RPMI8226 (cell line): ENCODE results near the gene SLC2A6.

Experiments
- DNase-seq: peaks from one replicate; pipeline ENCODE4 v3.0.0-alpha.2; 2015

The SLC2A6 gene

DNA sequence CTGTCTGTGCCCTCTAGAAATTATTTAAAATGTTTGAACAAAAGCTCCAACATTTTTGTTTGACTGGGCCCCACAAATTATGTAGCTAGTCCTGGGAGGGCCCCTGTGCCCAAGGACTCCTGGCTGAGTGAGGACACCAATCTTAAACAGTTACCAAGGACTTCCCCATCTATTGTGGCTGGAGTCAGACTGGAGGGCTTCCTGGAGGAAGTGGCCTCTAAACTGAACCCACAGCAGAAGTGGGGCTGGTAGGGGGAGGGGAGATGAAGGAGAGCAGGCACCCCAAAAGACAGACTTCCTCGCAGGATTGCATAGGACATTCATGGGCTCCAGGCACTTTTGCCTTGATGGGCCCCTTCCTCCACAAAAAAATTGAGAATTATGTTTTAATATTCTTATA, 48.7 kb downstream of the SLC2A6 start:
- no peak for DNase-seq

DNA sequence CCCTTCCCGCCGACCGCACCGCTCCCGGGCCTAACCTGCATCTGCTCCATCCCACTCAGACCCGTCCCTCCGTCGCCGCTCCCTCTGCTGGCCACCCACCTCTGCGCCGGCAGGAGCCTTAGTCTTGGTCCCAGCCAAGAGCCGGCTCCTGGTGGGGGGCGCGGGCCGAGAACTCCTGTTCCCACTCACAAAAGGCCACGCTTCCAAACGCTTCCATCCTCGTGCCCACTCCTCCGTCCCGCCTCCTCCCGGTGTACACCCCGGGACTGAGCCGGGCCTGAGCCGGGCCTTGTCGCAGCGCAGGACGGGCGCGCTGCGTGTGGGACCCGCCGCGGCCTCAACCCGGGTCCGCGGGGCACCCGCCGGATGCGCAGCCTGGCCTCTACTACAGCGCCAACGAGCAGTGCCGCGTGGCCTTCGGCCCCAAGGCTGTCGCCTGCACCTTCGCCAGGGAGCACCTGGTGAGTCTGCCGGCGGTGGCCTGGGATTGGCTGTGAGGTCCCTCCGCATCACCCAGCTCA, 49.2 kb downstream of the SLC2A6 start:
- peak; percentile 56 for DNase-seq

DNA sequence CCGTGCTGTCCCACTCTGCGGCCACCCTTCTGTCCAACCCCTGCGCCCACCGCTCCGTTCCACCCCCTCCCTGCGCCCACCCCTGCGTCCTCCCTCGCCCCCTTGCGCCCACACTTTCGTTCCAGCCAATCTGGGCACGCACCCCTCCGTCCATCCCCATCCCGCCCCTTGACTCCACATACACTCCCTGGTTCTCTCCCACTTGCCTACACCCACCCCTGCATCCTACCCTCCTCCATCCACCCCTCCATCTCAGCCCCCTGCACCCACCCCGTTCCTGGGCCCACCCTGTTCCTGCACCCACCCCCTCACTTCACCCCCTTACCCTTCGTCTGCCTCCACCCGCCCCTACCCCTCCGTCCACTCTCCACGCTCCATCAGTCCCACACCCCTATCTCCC, 49.7 kb downstream of the SLC2A6 start:
- DNase-seq = no peak

DNA sequence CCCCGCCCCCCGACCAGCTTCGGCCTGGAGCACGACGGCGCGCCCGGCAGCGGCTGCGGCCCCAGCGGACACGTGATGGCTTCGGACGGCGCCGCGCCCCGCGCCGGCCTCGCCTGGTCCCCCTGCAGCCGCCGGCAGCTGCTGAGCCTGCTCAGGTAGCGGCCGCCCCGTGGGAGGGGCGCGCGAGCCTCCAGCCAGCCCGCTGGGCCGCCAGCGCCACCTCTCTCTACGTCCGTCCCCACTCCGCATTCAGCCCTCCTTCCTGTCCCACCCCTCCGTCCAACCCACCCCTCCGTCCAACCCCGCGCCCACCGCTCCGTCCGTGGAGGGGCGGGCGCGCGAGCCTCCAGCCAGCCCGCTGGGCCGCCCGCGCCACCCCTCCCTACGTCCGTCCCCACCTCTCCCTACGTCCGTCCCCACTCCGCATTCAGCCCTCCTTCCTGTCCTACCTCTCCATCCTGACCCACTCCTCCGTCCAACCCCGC, 50.2 kb downstream of the SLC2A6 start:
- DNase-seq = peak; percentile 77

DNA sequence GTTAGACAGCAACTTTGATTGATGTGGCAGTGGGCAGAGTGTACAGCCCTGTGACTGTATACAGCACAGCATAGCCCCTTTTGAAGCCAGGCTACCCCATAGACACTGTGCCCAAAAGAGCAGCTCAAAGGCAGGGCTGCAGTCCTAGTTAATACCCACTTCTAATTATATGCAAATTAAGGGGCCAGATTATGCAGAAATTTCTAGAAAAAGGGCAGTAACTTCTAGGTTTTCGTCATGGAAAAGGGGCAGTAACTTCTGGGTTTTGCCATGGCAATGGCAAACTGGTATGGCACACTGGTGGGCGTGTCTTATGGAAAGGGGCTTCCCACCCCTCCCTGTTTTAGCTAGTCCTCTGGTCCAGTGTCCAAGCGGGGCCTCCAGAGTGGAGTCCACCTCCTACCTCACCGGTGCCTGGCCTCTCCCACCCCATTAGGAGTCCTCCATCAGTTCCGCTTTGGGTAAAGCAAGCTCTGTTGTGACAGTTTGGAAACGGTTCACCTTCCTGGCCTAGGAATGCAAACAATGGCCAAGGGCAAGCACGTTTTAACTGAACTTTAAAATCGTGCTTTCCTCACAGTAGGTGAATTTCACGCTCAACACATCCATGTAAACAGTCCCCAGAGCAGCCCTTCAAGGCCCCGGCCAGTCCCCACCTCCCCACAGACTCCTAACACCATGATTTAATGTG, 51.1 kb downstream of the SLC2A6 start:
- DNase-seq = no peak

DNA sequence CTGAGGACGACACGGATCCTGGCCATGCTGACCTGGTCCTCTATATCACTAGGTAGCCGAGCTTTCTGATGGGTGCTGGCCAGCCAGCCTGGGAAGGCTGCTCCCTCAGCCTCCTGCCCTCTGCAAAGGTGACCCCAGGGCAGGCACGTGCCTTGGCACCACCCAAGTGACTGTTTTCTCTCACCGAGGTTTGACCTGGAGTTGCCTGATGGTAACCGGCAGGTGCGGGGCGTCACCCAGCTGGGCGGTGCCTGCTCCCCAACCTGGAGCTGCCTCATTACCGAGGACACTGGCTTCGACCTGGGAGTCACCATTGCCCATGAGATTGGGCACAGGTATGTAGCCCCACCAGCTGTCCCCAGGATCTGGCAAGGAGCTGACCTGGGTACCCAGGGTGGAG, 52.9 kb downstream of the SLC2A6 start:
- peak; percentile 70 for DNase-seq

DNA sequence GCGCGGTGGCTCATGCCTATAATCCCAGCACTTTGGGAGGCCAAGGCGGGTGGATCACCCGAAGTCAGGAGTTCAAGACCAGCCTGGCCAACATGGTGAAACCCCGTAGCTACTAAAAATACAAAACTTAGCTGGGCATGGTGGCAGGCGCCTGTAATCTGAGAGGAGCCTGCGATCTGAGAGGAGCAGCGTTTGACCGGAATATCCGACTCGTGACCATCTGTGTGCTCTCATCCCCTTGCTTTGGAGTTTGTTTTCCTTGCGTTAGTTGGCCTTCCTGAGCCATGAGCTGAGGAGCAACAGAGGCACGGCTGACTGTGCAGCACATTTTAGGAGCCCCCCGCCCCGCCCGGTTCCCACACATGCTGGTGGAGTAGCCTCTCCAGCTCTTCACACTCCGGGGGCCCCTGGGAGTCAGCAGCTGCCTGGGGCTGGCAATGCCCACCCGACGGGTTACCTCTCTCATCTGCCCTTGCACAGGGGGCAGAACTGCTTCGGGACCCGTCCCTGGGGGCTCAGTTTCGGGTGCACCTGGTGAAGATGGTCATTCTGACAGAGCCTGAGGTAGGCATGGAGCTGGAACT, 53.8 kb downstream of the SLC2A6 start:
- no peak for DNase-seq

DNA sequence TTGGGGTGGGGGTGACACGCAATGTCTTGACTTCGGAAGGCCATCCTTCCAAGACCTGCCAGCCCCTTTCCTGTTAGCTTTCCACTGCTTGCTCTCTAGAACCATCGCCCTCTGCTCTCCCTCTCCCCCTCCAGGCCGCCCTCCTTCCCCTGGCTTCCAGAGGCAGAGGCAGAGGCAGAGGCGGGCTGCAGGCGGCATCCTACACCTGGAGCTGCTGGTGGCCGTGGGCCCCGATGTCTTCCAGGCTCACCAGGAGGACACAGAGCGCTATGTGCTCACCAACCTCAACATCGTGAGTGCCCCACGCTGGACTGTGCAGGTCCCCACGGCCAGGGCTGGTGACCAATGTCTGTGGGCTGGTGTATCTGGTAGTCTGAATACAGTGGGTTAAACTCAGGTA, 54.7 kb downstream of the SLC2A6 start:
- no peak for DNase-seq

DNA sequence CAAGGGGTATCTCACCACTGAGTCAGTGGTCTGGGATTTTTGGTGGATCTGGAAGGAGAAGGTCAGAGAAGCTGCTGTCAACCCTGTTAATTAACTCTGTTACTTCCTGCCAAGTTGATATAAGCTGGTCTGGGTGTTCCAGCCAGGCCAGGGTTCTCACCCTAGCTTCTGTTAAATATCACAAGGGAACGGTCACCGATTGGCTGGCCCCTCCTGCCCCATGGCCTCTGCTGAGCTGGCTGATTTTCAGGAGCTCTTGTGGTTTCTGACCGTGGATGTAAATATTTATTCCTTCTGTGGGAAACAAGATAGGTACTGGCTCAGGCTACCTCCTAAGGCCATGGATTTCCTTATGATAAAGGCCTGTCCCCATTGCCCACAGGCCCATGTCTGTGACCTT, 55.7 kb downstream of the SLC2A6 start:
- DNase-seq = peak; percentile 35

DNA sequence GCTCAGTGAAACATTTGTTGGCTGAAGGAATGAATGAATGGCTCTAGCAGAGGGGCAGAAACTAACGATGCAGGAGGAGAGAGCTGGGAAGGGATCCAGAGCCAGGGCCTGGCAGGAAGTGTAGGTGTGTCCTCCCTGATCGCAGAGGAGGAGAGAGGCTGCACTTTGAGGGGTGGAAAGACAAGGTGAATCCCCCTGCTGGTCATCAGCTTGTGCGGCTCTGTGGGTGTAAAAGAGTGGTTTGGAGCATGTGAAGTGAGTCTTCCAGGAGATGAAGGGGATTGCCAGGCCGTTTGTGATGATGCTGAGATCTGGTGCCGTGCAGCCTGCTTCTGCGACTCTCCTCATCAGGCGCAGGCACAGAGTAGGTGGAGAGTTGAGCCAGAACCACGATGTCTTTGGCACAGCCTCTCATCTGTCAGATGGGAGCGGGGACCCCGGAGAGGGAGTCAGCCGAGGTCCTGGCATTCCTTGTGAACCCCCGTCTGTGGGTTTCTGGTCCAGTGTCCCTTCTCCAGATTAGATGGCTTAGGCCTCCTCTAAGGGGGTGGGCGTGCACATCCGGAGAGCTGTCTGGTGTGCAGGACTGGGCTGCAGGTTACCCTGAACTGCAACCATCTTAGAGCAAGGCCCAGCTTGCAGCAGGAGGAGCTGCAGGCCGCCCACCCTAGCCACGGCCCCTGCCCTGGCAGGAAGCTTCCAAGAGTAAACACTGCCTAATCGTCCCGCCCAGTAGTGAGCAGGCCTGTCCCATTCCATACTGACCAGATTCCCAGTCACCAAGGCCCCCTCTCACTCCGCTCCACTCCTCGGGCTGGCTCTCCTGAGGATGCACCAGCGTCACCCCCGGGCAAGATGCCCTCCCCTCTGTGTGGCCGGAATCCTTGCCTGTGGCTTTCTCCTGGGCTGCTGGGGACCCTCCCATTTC, 57.0 kb downstream of the SLC2A6 start, which contains the start of gene ADAMTS13:
Gene ADAMTS13, plus strand, starts transcription at position 753 of the 928 bp plus-strand sequence. Its CDS starts 77 bp downstream, at position 830.
- DNase-seq = peak; percentile 49
